Thoracic aorta (tissue), 2 donors: ENCODE measurements around the gene MCCD1. TPM values are rescaled to one million over a fixed set of nuclear protein-coding genes. Genes with fewer than 3 reads are reported as not detected.
"Not testable (repeated sequence)": the region's sequence is repeated elsewhere in the genome, so short reads cannot be mapped to it uniquely, and the experiment has no call there.

Source experiments
- ATAC-seq: fragments of 150-250 bp; one replicate; pipeline ENCODE4 v1.8.0; 2017; ENCODE audit warnings: low read depth; ENCODE audit not compliant: insufficient number of reproducible peaks, low FRiP score
- DNase-seq: peaks from one replicate; pipeline ENCODE4 v3.0.0-alpha.2; 2020; ENCODE audit warnings: low spot score
- H3K27ac ChIP-seq, 2 donors: fragments of 200-600 bp; sonication (generic); 1 replicate in 1 of 2; 2 replicates in 1 of 2; pipeline ENCODE4 v1.5.1; 2016; ENCODE audit warnings: mild to moderate bottlenecking in 2 of 2, moderate library complexity in 2 of 2
- H3K27me3 ChIP-seq: fragments of 200-600 bp; sonication (generic); replicated peaks from 2 replicates; pipeline ENCODE4 v1.6.0; 2016; ENCODE audit warnings: mild to moderate bottlenecking; ENCODE audit not compliant: insufficient read depth
- H3K36me3 ChIP-seq: fragments of 200-600 bp; sonication (generic); one replicate; pipeline ENCODE4 v1.5.1; 2016
- H3K4me1 ChIP-seq, 2 donors: fragments of 200-600 bp; sonication (generic); 1 replicate in 1 of 2; 2 replicates in 1 of 2; pipeline versions ENCODE4 v1.5.1 to v1.6.0; 2016; ENCODE audit warnings: low read depth in 2 of 2, mild to moderate bottlenecking in 1 of 2; ENCODE audit not compliant: control insufficient read depth in 1 of 2
- H3K4me3 ChIP-seq: fragments of 200-600 bp; sonication (generic); 2 replicates; pipeline ENCODE4 v1.5.1; 2016; ENCODE audit warnings: mild to moderate bottlenecking
- H3K9me3 ChIP-seq: fragments of 200-600 bp; sonication (generic); 2 replicates; pipeline ENCODE4 v1.5.1; 2016
- total RNA-seq, 2 donors: library from RNA; depleted of rRNA; stranded (reverse); fragments of >200 nt; gene quantifications; one replicate each; pipeline versions ENCODE4 v1.1.0 to v1.2.3, GENCODE V29; 2016
- TF ChIP-seq, protein P1 (sequence below): fragments of 200-600 bp; sonication (generic); IDR thresholded peaks from one replicate; pipeline ENCODE4 v1.5.1; 2019; ENCODE audit warnings: antibody characterized with exemption

Gene MCCD1
- total RNA-seq, 2 donors from 2014 or later: not detected

DNA sequence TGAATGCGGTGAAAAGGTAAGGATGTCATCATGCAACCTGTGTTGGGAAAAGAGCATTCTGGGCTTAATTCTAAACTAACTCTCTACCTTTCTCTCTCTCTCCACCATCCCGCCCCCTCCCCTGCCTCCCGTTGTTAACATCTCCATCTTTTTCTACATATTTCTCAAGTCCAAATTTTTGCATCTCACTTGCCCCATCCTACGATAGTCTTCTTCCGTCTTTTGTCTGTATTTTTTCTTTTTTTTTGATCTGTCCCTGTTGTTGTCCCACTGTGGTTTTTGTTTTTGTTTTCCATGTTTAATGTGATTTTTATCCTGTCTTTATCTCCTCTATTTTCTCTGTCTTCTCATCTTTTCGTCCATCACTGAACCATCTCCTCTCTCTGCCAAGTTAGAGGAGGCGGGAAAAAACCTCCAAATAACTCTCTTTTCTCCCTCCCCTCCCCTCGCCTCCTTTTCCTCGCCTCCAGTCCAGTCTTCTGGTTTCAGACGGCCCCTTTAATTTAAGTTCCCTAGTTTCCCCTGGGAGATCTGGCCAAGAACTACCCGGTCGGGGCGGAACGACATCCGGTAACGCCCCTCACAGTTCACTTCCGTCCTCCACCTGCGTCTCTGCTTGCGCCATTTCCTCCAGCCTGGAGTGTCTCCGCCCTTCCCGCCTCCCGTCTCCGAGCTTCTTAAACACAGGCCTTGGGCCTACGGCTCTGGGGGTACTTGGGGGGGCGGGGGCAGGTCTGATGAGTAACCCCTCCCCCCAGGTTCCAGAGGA lies 18.4 kb downstream of the MCCD1 start, which contains the start of gene NFKBIL1:
Gene NFKBIL1 (plus strand): TSS at position 651 of the 769 bp plus-strand sequence. CDS start 87 bp downstream, at position 738.
- Histone ChIP-seq H3K27ac (peak within 1 kb of the TSS; percentile 70 to 76), H3K9me3 (no peaks in the 10 kb centered on the region), H3K27me3 (no peaks in the 10 kb centered on the region), H3K36me3 (peaks cover 15% of the 10 kb centered on the region), H3K4me1 (peaks cover 13 to 28% of the 10 kb centered on the region in 2 donors), H3K4me3 (peak within 1 kb of the TSS; percentile 74)
- TF ChIP-seq, protein P1, sequence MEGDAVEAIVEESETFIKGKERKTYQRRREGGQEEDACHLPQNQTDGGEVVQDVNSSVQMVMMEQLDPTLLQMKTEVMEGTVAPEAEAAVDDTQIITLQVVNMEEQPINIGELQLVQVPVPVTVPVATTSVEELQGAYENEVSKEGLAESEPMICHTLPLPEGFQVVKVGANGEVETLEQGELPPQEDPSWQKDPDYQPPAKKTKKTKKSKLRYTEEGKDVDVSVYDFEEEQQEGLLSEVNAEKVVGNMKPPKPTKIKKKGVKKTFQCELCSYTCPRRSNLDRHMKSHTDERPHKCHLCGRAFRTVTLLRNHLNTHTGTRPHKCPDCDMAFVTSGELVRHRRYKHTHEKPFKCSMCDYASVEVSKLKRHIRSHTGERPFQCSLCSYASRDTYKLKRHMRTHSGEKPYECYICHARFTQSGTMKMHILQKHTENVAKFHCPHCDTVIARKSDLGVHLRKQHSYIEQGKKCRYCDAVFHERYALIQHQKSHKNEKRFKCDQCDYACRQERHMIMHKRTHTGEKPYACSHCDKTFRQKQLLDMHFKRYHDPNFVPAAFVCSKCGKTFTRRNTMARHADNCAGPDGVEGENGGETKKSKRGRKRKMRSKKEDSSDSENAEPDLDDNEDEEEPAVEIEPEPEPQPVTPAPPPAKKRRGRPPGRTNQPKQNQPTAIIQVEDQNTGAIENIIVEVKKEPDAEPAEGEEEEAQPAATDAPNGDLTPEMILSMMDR: no peak
- ATAC-seq: peak; percentile 91
- peak; percentile 87 for DNase-seq

DNA sequence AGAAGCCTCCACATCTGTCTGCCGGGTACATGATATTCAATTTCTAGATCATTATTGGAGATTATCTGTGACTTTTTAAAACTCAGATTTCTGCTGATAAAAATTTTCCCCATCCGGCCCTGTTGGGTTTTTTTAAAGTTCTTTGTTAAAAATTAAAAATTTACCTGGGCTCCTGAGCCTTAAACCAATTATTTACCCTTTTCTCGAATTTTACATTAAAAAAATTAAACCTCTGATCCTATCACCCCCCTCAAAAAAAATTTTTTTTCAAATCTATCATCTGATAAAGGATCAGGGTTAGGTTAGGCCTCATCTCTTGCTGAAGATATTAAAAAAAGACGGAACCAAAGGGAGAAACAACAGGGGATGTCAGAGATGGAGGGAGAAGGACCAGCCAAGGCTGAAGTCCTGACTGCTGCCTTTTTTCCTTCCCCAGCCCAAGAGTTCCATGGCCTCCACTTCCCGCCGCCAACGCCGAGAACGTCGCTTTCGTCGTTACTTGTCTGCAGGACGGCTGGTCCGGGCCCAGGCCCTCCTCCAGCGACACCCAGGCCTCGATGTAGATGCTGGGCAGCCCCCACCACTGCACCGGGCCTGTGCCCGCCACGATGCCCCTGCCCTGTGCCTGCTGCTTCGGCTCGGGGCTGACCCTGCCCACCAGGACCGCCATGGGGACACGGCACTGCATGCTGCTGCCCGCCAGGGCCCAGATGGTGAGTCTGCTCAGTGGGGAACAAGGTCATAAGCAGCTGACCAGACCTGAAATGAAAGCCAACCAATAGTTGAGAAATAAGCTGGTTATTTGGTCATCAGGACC lies 19.2 kb downstream of the MCCD1 start:
- peaks cover 9 to 23% of the 10 kb centered on the region in 2 donors for H3K4me1 ChIP-seq
- no peaks in the 10 kb centered on the region for H3K27me3 ChIP-seq
- ATAC-seq: no peak
- no peaks in the 10 kb centered on the region for H3K9me3 ChIP-seq
- TF ChIP-seq, protein P1: no peak
- DNase-seq: no peak
- peak overlapping the region; percentile 74 for H3K4me3 ChIP-seq
- peaks cover 15% of the 10 kb centered on the region for H3K36me3 ChIP-seq
- peak overlapping the region; percentile 70 to 76 for H3K27ac ChIP-seq

DNA sequence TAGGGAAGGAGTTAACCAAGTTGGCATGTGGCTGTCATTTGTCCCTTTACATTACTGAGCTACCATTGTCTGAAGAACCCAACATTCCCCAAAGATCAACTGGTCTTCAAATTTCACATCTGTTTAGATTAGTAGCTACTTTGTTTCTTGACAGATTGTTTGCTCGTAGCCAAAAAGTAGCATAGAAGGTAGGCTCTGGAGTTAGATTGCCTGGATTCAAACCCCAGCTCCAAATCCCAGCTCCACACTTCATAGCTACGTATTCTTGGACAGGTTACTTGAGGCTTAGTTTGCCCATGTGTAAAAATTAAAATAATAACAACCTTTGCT lies 19.7 kb downstream of the MCCD1 start:
- Histone ChIP-seq H3K36me3 (peaks cover 15% of the 10 kb centered on the region), H3K4me3 (peak overlapping the region; percentile 74), H3K27me3 (no peaks in the 10 kb centered on the region), H3K9me3 (no peaks in the 10 kb centered on the region), H3K4me1 (peaks cover 7 to 21% of the 10 kb centered on the region in 2 donors), H3K27ac (peak overlapping the region in 1 of 2 donors; percentile 70)
- no peak for ATAC-seq
- DNase-seq: no peak
- TF ChIP-seq, protein P1: no peak

DNA sequence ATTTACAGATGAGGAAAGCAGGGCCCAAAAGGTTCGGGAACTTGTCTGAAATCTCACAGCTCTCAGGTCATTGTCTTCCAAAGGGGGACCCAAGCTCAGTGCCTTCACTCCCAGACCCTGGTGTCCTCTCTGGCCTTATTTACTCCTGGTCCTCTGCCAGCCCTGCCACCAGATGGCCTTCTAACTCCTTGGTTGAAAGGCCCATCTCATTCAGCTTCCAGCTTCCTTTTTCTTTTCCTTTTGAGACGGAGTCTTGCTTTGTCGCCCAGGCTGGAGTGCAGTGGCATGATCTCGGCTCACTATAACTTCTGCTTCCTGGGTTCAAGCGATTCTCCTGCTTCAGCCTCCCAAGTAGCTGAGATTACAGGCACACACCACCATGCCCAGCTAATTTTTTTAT lies 22.6 kb downstream of the MCCD1 start:
- not testable (repeated sequence) for H3K27ac ChIP-seq, H3K4me3 ChIP-seq, ATAC-seq, DNase-seq, H3K9me3 ChIP-seq, H3K27me3 ChIP-seq
- H3K36me3 ChIP-seq: peaks cover 18% of the 10 kb centered on the region
- H3K4me1 ChIP-seq: peaks cover 7 to 16% of the 10 kb centered on the region in 2 donors

DNA sequence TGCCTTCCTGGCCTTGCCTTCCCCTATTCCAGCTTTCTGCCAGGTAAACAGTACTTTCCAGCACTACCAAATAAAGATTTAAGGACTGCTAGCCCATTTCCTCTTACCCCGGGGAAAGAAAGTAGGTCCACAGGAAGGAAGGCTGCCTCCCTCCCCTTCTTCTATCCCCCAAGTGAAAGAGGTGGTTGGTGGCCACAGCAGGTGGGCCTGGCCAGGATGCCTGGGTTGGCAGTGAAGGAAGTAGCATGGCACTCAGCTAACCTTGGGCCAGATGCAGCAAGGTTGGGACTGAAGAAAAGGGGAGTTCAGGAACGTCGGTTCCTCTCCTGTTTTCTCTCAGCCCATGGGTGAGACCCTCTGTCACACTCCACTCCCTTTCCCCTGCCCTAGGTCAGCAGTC lies 27.5 kb downstream of the MCCD1 start:
- H3K27me3 ChIP-seq: no peaks in the 10 kb centered on the region
- no peak overlapping the region for H3K4me3 ChIP-seq
- H3K9me3 ChIP-seq: no peaks in the 10 kb centered on the region
- no peak for DNase-seq
- ATAC-seq: no peak
- H3K27ac ChIP-seq: no peak overlapping the region
- TF ChIP-seq, protein P1: no peak
- H3K4me1 ChIP-seq: peaks cover 12 to 24% of the 10 kb centered on the region in 2 donors
- H3K36me3 ChIP-seq: peaks cover 26% of the 10 kb centered on the region
